Esophagus squamous epithelium (tissue), 4 donors: ENCODE measurements around the gene AUTS2.

Source experiments
- POLR2A ChIP-seq, 4 donors: fragments of 450-650 bp; IDR thresholded peaks; one replicate each; pipeline ENCODE4 v1.6.1; 2017; ENCODE audit warnings: antibody characterized with exemption in 4 of 4, mild to moderate bottlenecking in 4 of 4, moderate library complexity in 3 of 4
- TF ChIP-seq, protein P1 (sequence below), 6 experiments: fragments of 450-650 bp in 4 of 6; fragments of 200-600 bp in 2 of 6; sonication (generic) in 2 of 6; IDR thresholded peaks; one replicate each; pipeline ENCODE4 v1.5.1; 2016 to 2019; ENCODE audit warnings: antibody characterized with exemption in 6 of 6, mild to moderate bottlenecking in 4 of 6, moderate library complexity in 4 of 6

DNA sequence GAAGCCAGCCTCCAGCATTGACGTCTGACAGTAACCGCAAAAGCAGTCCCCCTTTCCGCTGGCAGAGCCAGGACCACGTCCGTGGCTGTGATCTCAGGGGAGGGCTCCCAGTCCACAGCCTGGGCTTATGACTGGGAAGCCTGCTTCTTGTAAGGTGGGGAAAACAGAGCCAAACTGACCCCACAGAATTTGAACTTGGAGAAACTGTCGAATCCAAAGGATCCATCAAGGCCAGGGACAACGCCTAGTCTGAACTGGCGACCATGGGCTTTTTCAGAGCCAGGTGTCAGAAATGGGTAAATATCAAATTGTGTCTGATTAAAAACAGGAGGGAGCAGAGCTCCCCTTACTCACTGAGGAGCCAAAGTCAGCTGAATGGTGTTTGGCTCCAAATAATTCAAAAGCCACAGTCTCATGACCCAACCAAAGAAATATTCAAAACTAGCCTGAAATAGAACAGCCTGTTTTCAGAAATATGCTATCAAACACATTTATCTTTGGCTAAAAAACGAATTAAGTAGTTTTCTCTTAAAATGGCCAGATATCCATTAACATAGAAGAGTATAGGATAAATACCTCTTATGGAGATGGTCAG, 782.2 kb downstream of the AUTS2 start:
- TF ChIP-seq, protein P1, sequence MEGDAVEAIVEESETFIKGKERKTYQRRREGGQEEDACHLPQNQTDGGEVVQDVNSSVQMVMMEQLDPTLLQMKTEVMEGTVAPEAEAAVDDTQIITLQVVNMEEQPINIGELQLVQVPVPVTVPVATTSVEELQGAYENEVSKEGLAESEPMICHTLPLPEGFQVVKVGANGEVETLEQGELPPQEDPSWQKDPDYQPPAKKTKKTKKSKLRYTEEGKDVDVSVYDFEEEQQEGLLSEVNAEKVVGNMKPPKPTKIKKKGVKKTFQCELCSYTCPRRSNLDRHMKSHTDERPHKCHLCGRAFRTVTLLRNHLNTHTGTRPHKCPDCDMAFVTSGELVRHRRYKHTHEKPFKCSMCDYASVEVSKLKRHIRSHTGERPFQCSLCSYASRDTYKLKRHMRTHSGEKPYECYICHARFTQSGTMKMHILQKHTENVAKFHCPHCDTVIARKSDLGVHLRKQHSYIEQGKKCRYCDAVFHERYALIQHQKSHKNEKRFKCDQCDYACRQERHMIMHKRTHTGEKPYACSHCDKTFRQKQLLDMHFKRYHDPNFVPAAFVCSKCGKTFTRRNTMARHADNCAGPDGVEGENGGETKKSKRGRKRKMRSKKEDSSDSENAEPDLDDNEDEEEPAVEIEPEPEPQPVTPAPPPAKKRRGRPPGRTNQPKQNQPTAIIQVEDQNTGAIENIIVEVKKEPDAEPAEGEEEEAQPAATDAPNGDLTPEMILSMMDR (IDR thresholded peaks at IDR 0.05), result no peak
- TF ChIP-seq POLR2A (IDR thresholded peaks at IDR 0.05), result no peak
